Skin of body (tissue), 2 donors: Measurements from ENCODE around the gene CLPSL2. TPM values are rescaled to one million over a fixed set of nuclear protein-coding genes. Genes with fewer than 3 reads are reported as not detected.

Source experiments
- DNase-seq: peaks from one replicate; lab custom pipeline; 2025; lab: John Stamatoyannopoulos, UW
- total RNA-seq: library from RNA; depleted of rRNA; stranded (reverse); fragments of >200 nt; gene quantifications from one replicate; pipeline ENCODE4 v1.2.3, GENCODE V29; 2014

CLPSL2 gene
- total RNA-seq, 1 donor from 2014 or later, result not detected

GRCh38 chr6:35746516-35746915, 29.9 kb upstream of the CLPSL2 start:
- no peak for DNase-seq

DNA sequence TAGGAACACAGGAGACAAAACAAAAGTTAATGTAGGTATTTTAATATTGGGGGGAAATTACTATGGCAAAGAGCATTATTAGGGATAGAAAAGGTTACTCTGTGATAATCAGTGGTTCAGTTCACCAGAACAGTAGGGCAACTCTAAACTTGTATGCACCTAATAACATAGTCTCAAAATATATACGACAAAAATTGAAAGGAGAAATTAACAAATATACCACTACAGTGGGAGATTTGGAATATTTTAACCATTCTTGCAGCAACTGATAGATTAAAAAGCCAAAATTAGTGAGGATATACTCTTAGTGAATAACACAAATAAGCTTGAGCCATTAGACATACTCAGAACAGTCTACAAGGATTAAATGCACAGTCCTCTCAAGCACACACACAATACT, 28.5 kb upstream of the CLPSL2 start:
- no peak for DNase-seq

- no peak for DNase-seq
Measured at GRCh38 chr6:35750557-35750956, 25.8 kb upstream of the CLPSL2 start.

GRCh38 chr6:35751594-35751993, 24.8 kb upstream of the CLPSL2 start:
- DNase-seq, result no peak

- DNase-seq, result no peak
Measured at GRCh38 chr6:35752330-35752729, 24.1 kb upstream of the CLPSL2 start.

DNA sequence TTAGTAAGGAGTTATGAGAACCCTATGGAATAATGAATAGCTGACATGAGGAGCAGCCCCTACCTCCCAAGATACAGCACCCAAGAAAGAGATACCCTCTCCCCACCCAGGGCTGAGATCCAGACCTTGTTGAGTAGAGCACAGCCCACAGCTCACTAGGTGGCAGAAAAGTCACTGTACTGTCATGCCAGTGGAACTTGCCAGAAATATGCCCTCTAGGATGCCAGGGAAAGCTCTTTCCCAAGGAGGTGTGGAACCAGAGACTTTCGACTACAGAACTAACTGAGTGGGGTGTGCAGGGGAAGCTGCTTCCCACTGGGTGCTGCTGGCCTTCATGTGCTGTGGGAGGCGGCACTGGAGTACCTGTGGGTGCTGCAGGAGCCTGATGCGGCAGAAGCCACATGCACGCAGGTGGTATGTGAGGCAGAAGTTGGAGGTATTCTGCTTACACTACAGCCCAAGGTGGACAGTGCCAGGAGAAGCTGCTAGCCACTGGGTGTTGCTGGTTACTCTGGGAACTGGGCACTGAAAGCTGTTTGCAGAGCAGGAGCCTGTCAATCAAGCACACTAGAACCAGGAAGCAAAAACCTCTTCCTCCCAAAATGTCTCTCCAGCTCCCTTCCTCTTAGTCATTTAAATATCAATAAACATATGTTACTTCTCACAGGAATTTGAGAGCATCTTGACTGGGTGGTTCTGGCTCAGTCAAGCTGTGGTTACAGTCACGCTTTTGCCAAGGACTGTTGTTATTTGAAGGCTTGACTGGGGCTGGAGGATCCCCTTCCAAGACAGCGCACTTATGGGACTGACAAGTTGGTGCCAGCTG, 21.7 kb upstream of the CLPSL2 start:
- no peak for DNase-seq

DNA sequence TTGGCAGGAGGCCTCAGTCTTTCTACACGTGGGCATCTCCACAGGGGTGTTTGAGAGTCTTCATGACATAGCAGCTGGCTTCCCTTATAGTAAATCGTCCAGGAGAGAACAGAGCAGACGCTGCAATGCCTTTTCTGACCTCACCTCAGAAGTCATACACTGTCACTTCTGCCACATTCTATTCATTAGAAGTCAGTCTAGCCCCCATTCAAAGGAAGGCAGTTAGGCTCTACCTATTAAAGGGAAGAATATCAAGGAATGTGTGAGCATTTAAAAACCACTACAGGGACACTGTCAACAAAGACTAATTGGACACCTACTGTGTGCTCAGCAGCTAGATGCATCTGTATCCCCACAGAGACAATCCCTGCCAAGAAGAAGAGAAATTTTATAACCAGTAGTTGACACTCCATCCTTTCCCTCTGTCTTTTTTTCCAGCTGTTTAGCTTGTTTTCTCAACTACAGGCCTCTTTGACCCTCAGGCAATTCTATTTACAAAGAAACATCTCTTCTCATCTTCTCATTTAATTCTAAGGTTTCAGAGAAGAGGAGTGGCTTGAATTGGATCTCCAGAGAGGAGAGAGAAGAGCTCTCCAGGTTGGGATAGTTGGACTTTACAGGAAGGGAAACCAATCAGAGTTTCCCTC, 21.0 kb upstream of the CLPSL2 start:
- DNase-seq, result no peak

- no peak for DNase-seq
Measured at GRCh38 chr6:35757456-35758123, 18.8 kb upstream of the CLPSL2 start.

DNA sequence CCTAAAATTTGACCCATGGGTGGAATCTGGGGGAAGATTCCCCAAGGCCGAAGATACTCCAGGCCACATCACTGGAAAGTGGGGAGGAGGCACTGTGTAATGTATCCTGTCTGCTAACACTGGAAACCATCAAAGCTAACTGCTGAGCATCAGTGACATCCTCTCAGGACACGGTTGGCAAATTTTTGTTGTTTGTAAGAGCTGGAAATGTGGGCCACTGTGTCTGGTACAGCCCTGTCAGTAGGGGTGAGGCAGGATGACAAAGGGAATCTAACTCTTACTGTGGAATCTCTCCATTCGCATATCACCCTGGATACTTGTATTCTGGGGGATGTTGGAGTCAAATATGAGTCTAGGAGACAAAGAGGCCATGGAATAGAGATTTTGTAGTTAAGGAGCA, 17.0 kb upstream of the CLPSL2 start:
- no peak for DNase-seq

- no peak for DNase-seq
Measured at GRCh38 chr6:35765739-35766138, 10.7 kb upstream of the CLPSL2 start.

DNA sequence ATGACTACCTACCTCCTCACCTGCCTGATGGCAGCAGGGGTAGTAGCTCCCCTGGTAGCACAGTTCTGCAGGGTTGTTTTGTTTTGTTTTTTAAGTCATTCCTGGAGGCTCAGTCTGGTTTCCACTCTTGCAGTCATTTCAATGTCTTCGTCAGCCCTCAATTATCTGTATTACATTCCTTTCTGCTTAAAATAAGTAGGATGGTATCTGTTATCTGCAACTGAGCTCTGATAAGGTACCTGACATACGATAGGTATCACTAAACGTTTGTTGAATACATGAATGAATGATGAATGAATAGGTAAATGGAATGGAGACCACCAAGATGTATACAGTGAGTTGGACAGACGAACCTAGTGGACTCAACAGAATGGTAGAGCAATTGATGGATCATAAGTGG, 7.2 kb upstream of the CLPSL2 start:
- DNase-seq, result no peak

GRCh38 chr6:35771343-35771627, 5.1 kb upstream of the CLPSL2 start:
- DNase-seq, result no peak

DNA sequence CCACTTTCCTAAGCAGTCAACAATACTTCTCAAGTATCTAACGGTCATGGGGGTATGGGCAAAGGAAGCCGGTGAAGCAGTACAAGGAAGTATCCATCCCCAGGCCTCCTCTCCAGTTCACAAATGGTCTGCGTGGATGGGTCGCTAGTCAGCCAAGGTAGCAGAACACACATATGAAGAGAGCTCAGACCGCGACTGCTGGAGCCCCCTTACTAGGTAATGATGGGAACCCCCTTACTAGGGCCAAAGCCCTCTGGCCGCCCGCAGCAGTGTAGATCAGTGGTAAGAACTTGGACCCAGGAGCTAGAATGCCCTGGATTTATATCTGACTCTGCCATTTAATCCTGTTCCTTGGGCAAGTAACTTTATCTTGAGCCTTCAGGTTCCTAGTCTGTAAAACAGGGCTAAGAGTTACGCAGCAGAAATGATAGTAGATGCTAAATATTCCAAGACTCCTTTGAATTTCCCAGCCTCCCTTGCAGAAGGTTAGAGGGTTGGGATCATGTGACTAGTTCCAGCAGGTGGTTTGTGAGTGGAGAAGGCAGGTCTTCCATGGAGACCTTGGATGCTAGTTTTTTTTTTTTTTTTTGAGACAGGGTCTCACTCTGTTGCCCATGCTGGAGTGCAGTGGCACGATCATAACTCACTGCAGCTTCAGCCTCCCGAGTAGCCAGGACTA, 2.1 kb upstream of the CLPSL2 start:
- DNase-seq, result no peak

- no peak for DNase-seq
Measured at GRCh38 chr6:35775031-35775430, 1.4 kb upstream of the CLPSL2 start.

GRCh38 chr6:35777356-35778102, 1.1 kb downstream of the CLPSL2 start:
- no peak for DNase-seq

DNA sequence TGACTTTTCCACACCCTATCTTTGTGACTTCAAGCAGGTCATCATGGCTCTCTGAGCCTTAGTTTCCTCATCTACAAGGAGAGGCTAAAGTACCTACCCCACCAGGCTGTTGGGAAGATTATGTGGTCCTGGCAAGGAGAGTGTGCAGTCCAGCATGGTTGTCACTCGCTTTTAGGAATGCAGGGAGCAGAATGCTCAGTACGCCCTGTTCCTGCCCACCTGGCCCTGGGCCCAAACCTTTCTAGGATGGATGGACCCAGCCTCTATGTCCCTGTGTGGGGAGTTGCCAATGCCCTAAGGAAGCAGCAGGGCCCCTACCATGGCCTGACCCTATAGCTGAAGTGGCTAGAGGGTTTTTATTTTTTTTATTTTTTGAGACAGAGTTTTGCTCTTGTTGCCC, 2.0 kb downstream of the CLPSL2 start:
- DNase-seq, result no peak

- no peak for DNase-seq
Measured at GRCh38 chr6:35780719-35781118, 4.3 kb downstream of the CLPSL2 start, which contains the start of gene CLPSL1. Gene CLPSL1 (plus strand): TSS chr6:35781019. CDS start chr6:35781111, 92 bp downstream.

GRCh38 chr6:35781290-35781689, 4.9 kb downstream of the CLPSL2 start:
- no peak for DNase-seq

DNA sequence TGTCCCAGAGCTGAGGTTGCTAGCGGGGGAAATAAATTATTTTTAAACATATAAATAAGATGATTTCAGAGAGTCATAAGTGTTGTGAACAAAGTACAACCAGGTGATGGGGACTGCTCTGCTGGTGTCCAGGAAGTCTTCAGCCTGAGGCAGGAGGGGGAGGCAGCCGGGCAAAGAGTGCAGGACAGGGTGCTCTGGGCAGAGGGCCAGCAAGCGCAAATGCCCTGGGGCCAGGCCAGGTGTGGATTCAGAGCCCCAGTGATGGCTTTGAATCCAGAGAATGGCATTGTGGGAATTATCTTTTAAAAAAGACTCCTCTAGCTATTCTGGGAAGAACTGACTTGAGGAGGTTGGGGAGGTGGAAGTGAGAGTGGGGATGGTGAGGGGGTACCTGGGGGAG, 6.0 kb downstream of the CLPSL2 start:
- no peak for DNase-seq

GRCh38 chr6:35784200-35784599, 7.8 kb downstream of the CLPSL2 start:
- DNase-seq, result no peak

GRCh38 chr6:35786272-35786671, 9.9 kb downstream of the CLPSL2 start:
- DNase-seq, result no peak
